Left ventricle myocardium superior (tissue), 1 donor: ENCODE data around the gene ZBTB7C. TPM values are rescaled to one million over a fixed set of nuclear protein-coding genes. Genes with fewer than 3 reads are reported as not detected.
A peak's percentile ranks its signal among the peaks of the same experiment; 100 is the strongest.

ENCODE experiments used
- ATAC-seq: fragments of 200-7000 bp; cut with Tn5 transposase; one replicate; pipeline ENCODE4 v1.9.1; 2020; ENCODE audit warnings: mild to moderate bottlenecking, moderate library complexity
- DNase-seq: peaks from one replicate; pipeline ENCODE4 v3.0.0-alpha.2; 2020
- intact Hi-C: fragments of 100-400 bp; cut with micrococcal nuclease; formaldehyde crosslinking; loops from one replicate; pipeline ENCODE4 v1.11.0; 2022
- total RNA-seq: library from RNA; stranded (reverse); fragmentation: NEBNext Ultra II Directional; extraction: Animal tissue kit (Norgen Biotek cat#: 25700); gene quantifications from one replicate; pipeline ENCODE4 v1.2.1, GENCODE V29; 2021
- donor health status: DM: no; HTN: yes; CAD: no; lungs with severe emphysema.

Gene ZBTB7C
- total RNA-seq, 1 donor from 2014 or later = 2.1 TPM

GRCh38 chr18:48095726-48096125 is 313.5 kb downstream of the ZBTB7C start:
- ATAC-seq = no peak
- DNase-seq = no peak
- intact Hi-C loops = no loop called here

GRCh38 chr18:48093104-48093503 is 316.1 kb downstream of the ZBTB7C start:
- intact Hi-C loops = no loop called here
- DNase-seq (no peak), ATAC-seq (no peak)

GRCh38 chr18:48091869-48092497 is 317.2 kb downstream of the ZBTB7C start:
- ATAC-seq = no peak
- intact Hi-C loops = no loop called here
- DNase-seq = no peak

GRCh38 chr18:48090702-48091101 is 318.5 kb downstream of the ZBTB7C start:
- no peak for ATAC-seq
- intact Hi-C loops = no loop called here
- no peak for DNase-seq

GRCh38 chr18:48090021-48090420 is 319.2 kb downstream of the ZBTB7C start:
- DNase-seq = no peak
- intact Hi-C loops = no loop called here
- no peak for ATAC-seq

GRCh38 chr18:48085781-48086487 is 323.2 kb downstream of the ZBTB7C start:
- DNase-seq (no peak), ATAC-seq (no peak)
- intact Hi-C loops = no loop called here

- DNase-seq (no peak), ATAC-seq (no peak)
- intact Hi-C loops = no loop called here
These were observed 324.3 kb downstream of the ZBTB7C start for GRCh38 chr18:48084858-48085257.

- DNase-seq (no peak), ATAC-seq (no peak)
- intact Hi-C loops = no loop called here
These were observed 325.0 kb downstream of the ZBTB7C start for GRCh38 chr18:48084041-48084757.

- ATAC-seq = no peak
These were observed 328.6 kb downstream of the ZBTB7C start for GRCh38 chr18:48080546-48080945.

GRCh38 chr18:48079885-48080284 is 329.3 kb downstream of the ZBTB7C start:
- intact Hi-C loops = no loop called here
- DNase-seq = no peak
- no peak for ATAC-seq

More at GRCh38 chr18:48080546-48080945, 328.6 kb downstream of the ZBTB7C start:
- DNase-seq = no peak
- intact Hi-C loops = no loop called here

- ATAC-seq = no peak
- intact Hi-C loops = no loop called here
These were observed 330.7 kb downstream of the ZBTB7C start for GRCh38 chr18:48078448-48078847.

GRCh38 chr18:48077291-48077690 is 331.9 kb downstream of the ZBTB7C start:
- ATAC-seq (no peak), DNase-seq (no peak)
- intact Hi-C loops = no loop called here

More at GRCh38 chr18:48078448-48078847, 330.7 kb downstream of the ZBTB7C start:
- no peak for DNase-seq

GRCh38 chr18:48076461-48076860 is 332.7 kb downstream of the ZBTB7C start:
- ATAC-seq (no peak), DNase-seq (no peak)
- intact Hi-C loops = no loop called here

- intact Hi-C loops = no loop called here
- ATAC-seq = no peak
- DNase-seq = no peak
These were observed 333.5 kb downstream of the ZBTB7C start for GRCh38 chr18:48075707-48076093.

GRCh38 chr18:48074929-48075706 is 334.1 kb downstream of the ZBTB7C start:
- DNase-seq (no peak), ATAC-seq (no peak)
- intact Hi-C loops = no loop called here

- no peak for DNase-seq
- ATAC-seq = peak; percentile 46
- intact Hi-C loops = no loop called here
These were observed 335.8 kb downstream of the ZBTB7C start for GRCh38 chr18:48073211-48073930.

- ATAC-seq (peak; percentile 73), DNase-seq (no peak)
- intact Hi-C loops = no loop called here
These were observed 336.6 kb downstream of the ZBTB7C start for GRCh38 chr18:48072428-48073204.

- ATAC-seq (no peak), DNase-seq (no peak)
- intact Hi-C loops = no loop called here
These were observed 340.2 kb downstream of the ZBTB7C start for GRCh38 chr18:48068916-48069445.
